Liver (tissue), 9 donors: ENCODE results near the gene LLPH. TPM values are rescaled to one million over a fixed set of nuclear protein-coding genes. Genes with fewer than 3 reads are reported as not detected.

Experiments used
- DNase-seq: peaks from one replicate; pipeline ENCODE4 v3.0.0-alpha.2; 2017; ENCODE audit warnings: low spot score
- H3K27ac ChIP-seq, 2 donors: one replicate each; pipeline ENCODE4 v1.7.0; 2013; ENCODE audit warnings: inconsistent platforms in 2 of 2, low read length in 2 of 2, control low read depth in 1 of 2, low read depth in 1 of 2, mild to moderate bottlenecking in 1 of 2
- H3K27me3 ChIP-seq, 4 donors: one replicate each; pipeline versions ENCODE4 v1.6.1 to v1.7.0; 2013; ENCODE audit warnings: low read length in 3 of 4, inconsistent platforms in 1 of 4, mild to moderate bottlenecking in 1 of 4, moderate library complexity in 1 of 4; ENCODE audit not compliant: control insufficient read depth in 4 of 4, insufficient read depth in 4 of 4
- H3K36me3 ChIP-seq, 4 donors: one replicate each; pipeline versions ENCODE4 v1.6.1 to v1.7.0; 2013; ENCODE audit warnings: low read length in 3 of 4, mild to moderate bottlenecking in 3 of 4, low read depth in 1 of 4, moderate library complexity in 1 of 4; ENCODE audit not compliant: control insufficient read depth in 4 of 4, insufficient read depth in 3 of 4
- H3K4me1 ChIP-seq, 4 donors: one replicate each; pipeline versions ENCODE4 v1.6.1 to v1.7.0; 2013; ENCODE audit warnings: low read length in 3 of 4, mild to moderate bottlenecking in 3 of 4, moderate library complexity in 1 of 4; ENCODE audit not compliant: control insufficient read depth in 4 of 4, insufficient read depth in 4 of 4
- H3K4me3 ChIP-seq, 3 donors: one replicate each; pipeline versions ENCODE4 v1.6.1 to v1.7.0; 2013; ENCODE audit warnings: low read length in 3 of 3, control low read depth in 1 of 3, low read depth in 1 of 3, mild to moderate bottlenecking in 1 of 3
- H3K9ac ChIP-seq, 2 donors: one replicate each; pipeline ENCODE4 v1.7.0; 2013; ENCODE audit warnings: low read length in 2 of 2, mild to moderate bottlenecking in 2 of 2, moderate library complexity in 2 of 2, control low read depth in 1 of 2, low read depth in 1 of 2
- H3K9me3 ChIP-seq, 4 donors: one replicate each; pipeline versions ENCODE4 v1.6.1 to v1.7.0; 2013; ENCODE audit warnings: low read length in 3 of 4; ENCODE audit not compliant: control insufficient read depth in 4 of 4
- EGR1 ChIP-seq, 2 donors: IDR thresholded peaks; 2 replicates each; pipeline ENCODE4 v1.6.1; 2016 to 2018; ENCODE audit warnings: antibody characterized with exemption in 2 of 2, low read depth in 2 of 2
- FOXA1 ChIP-seq: IDR thresholded peaks from 2 replicates; pipeline ENCODE4 v1.6.1; 2016; ENCODE audit warnings: antibody characterized with exemption
- FOXA2 ChIP-seq: IDR thresholded peaks from 2 replicates; pipeline ENCODE4 v1.6.1; 2016; ENCODE audit warnings: antibody characterized with exemption
- HNF4A ChIP-seq, 2 donors: conservative IDR thresholded peaks; 2 replicates each; pipeline ENCODE4 v1.6.1; 2016; ENCODE audit warnings: antibody characterized with exemption in 2 of 2, mild to moderate bottlenecking in 2 of 2
- JUND ChIP-seq, 2 donors: IDR thresholded peaks; 2 replicates each; pipeline ENCODE4 v1.6.1; 2016; ENCODE audit warnings: antibody characterized with exemption in 2 of 2
- MAX ChIP-seq: IDR thresholded peaks from 2 replicates; pipeline ENCODE4 v1.6.1; 2016; ENCODE audit warnings: antibody characterized with exemption
- NR2F2 ChIP-seq: IDR thresholded peaks from 2 replicates; pipeline ENCODE4 v1.6.1; 2016; ENCODE audit warnings: antibody characterized with exemption
- RAD21 ChIP-seq, 2 donors: IDR thresholded peaks; 2 replicates each; pipeline ENCODE4 v1.6.1; 2016; ENCODE audit warnings: antibody characterized with exemption in 2 of 2, mild to moderate bottlenecking in 2 of 2
- RXRA ChIP-seq, 2 donors: IDR thresholded peaks; 2 replicates each; pipeline ENCODE4 v1.6.1; 2017 to 2018; ENCODE audit warnings: antibody characterized with exemption in 2 of 2, mild to moderate bottlenecking in 1 of 2
- SP1 ChIP-seq: IDR thresholded peaks from 2 replicates; pipeline ENCODE4 v1.6.1; 2018; ENCODE audit warnings: antibody characterized with exemption, mild to moderate bottlenecking
- YY1 ChIP-seq: IDR thresholded peaks from 2 replicates; pipeline ENCODE4 v1.6.1; 2016; ENCODE audit warnings: antibody characterized with exemption, mild to moderate bottlenecking
- ZBTB33 ChIP-seq: IDR thresholded peaks from 2 replicates; pipeline ENCODE4 v1.6.1; 2016; ENCODE audit warnings: antibody characterized with exemption
- WGBS: extraction: QIAGEN DNeasy Blood & Tissue Kit; methylation state at CpG from one replicate; pipeline ENCODE4 v1.1.7; 2013; 5-methylcytosine and 5-hydroxymethylcytosine counted together
- polyA plus RNA-seq, 2 donors: library from polyadenylated mRNA; stranded (reverse) in 1 of 2; unstranded in 1 of 2; fragments of 200-250 nt in 1 of 2; fragments of >200 nt in 1 of 2; fragmentation: Nextera tagmentation in 1 of 2; extraction: Ambion mirVana in 1 of 2; gene quantifications; one replicate each; pipeline versions ENCODE4 v1.2.1 to v1.2.3, GENCODE V29; 2013 to 2015
- total RNA-seq, 2 donors: library from RNA; depleted of rRNA; stranded (reverse); fragments of >200 nt; gene quantifications; one replicate each; pipeline ENCODE4 v1.2.3, GENCODE V29; 2014
- TF ChIP-seq, protein P1 (sequence below): IDR thresholded peaks from 2 replicates; pipeline ENCODE4 v1.6.1; 2016; ENCODE audit warnings: antibody characterized with exemption
- TF ChIP-seq, protein P2 (sequence below): IDR thresholded peaks from 2 replicates; pipeline ENCODE4 v1.6.1; 2016; ENCODE audit warnings: antibody characterized with exemption, mild to moderate bottlenecking
- TF ChIP-seq, protein P3 (sequence below): fragments of 150-350 bp; IDR thresholded peaks from 2 replicates; pipeline ENCODE4 v1.5.1; 2017; ENCODE audit warnings: improper control_type of control experiment, low read depth, low read length; ENCODE audit not compliant: missing input control
- donor health status: healthy.
- donor health status: healthy.
- donor health status: healthy.
- donor health status: healthy.
- donor health status: healthy.

LLPH gene
- total and polyA plus RNA-seq, 4 donors = 2.6 to 18.1 (median 6.6) TPM

DNA sequence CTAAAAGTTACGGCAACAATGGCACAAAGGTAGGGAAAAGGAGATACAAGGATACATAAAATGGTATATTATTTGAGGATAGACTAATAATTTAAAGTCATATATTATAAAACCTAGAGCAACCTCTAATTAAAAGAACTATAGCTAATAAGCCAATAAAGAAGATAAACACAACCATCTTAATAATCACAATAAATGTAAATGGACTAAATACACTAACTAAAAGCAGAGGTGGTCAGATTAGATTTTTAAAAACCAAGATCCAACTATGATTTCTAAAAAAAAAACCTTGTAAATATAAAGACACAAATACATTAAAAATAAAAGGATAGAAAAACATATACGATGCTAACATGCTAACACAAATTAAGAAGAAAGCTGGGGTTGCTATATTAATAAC, 10.7 kb upstream of the LLPH start:
- H3K27ac ChIP-seq = no peak overlapping the region
- H3K36me3 ChIP-seq = peaks cover 4 to 30% (median 21%) of the 10 kb centered on the region in 4 donors
- no peak overlapping the region for H3K4me3 ChIP-seq
- no peak overlapping the region for H3K9ac ChIP-seq
- peaks cover 0 to 11% (median 2%) of the 10 kb centered on the region in 4 donors for H3K9me3 ChIP-seq
- H3K27me3 ChIP-seq = no peaks in the 10 kb centered on the region
- H3K4me1 ChIP-seq = peaks cover 0 to 12% (median 3%) of the 10 kb centered on the region in 4 donors
- WGBS = 98% methylated on average over 2 of the region's 2 CpGs
- no peak for DNase-seq
- no peak for TF ChIP-seq FOXA1
- TF ChIP-seq, protein P1, sequence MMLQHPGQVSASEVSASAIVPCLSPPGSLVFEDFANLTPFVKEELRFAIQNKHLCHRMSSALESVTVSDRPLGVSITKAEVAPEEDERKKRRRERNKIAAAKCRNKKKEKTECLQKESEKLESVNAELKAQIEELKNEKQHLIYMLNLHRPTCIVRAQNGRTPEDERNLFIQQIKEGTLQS = no peak
- no peak for TF ChIP-seq FOXA2
- TF ChIP-seq RAD21 (IDR thresholded peaks at IDR 0.05) = no peak
- TF ChIP-seq RXRA (IDR thresholded peaks at IDR 0.05) = no peak
- TF ChIP-seq NR2F2 = no peak
- TF ChIP-seq SP1 = no peak
- TF ChIP-seq HNF4A (conservative IDR thresholded peaks at IDR 0.05) = no peak
- no peak for TF ChIP-seq JUND (IDR thresholded peaks at IDR 0.05)

GRCh38 chr12:66140731-66141130, 10.2 kb upstream of the LLPH start:
- H3K9ac ChIP-seq = no peak overlapping the region
- peaks cover 0 to 12% (median 3%) of the 10 kb centered on the region in 4 donors for H3K4me1 ChIP-seq
- H3K9me3 ChIP-seq = peaks cover 0 to 11% (median 2%) of the 10 kb centered on the region in 4 donors
- TF ChIP-seq RAD21 (IDR thresholded peaks at IDR 0.05) (no peak), MAX (no peak), EGR1 (IDR thresholded peaks at IDR 0.05; ENCODE audit: low read depth in 2 of 2) (no peak), SP1 (no peak), ZBTB33 (no peak), YY1 (no peak), HNF4A (conservative IDR thresholded peaks at IDR 0.05) (no peak), NR2F2 (no peak), JUND (IDR thresholded peaks at IDR 0.05) (no peak)
- TF ChIP-seq, protein P2, sequence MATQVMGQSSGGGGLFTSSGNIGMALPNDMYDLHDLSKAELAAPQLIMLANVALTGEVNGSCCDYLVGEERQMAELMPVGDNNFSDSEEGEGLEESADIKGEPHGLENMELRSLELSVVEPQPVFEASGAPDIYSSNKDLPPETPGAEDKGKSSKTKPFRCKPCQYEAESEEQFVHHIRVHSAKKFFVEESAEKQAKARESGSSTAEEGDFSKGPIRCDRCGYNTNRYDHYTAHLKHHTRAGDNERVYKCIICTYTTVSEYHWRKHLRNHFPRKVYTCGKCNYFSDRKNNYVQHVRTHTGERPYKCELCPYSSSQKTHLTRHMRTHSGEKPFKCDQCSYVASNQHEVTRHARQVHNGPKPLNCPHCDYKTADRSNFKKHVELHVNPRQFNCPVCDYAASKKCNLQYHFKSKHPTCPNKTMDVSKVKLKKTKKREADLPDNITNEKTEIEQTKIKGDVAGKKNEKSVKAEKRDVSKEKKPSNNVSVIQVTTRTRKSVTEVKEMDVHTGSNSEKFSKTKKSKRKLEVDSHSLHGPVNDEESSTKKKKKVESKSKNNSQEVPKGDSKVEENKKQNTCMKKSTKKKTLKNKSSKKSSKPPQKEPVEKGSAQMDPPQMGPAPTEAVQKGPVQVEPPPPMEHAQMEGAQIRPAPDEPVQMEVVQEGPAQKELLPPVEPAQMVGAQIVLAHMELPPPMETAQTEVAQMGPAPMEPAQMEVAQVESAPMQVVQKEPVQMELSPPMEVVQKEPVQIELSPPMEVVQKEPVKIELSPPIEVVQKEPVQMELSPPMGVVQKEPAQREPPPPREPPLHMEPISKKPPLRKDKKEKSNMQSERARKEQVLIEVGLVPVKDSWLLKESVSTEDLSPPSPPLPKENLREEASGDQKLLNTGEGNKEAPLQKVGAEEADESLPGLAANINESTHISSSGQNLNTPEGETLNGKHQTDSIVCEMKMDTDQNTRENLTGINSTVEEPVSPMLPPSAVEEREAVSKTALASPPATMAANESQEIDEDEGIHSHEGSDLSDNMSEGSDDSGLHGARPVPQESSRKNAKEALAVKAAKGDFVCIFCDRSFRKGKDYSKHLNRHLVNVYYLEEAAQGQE = no peak
- TF ChIP-seq, protein P3, sequence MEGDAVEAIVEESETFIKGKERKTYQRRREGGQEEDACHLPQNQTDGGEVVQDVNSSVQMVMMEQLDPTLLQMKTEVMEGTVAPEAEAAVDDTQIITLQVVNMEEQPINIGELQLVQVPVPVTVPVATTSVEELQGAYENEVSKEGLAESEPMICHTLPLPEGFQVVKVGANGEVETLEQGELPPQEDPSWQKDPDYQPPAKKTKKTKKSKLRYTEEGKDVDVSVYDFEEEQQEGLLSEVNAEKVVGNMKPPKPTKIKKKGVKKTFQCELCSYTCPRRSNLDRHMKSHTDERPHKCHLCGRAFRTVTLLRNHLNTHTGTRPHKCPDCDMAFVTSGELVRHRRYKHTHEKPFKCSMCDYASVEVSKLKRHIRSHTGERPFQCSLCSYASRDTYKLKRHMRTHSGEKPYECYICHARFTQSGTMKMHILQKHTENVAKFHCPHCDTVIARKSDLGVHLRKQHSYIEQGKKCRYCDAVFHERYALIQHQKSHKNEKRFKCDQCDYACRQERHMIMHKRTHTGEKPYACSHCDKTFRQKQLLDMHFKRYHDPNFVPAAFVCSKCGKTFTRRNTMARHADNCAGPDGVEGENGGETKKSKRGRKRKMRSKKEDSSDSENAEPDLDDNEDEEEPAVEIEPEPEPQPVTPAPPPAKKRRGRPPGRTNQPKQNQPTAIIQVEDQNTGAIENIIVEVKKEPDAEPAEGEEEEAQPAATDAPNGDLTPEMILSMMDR = no peak
- no peak overlapping the region for H3K27ac ChIP-seq
- no peaks in the 10 kb centered on the region for H3K27me3 ChIP-seq
- H3K4me3 ChIP-seq = no peak overlapping the region
- DNase-seq = no peak
- peaks cover 4 to 32% (median 21%) of the 10 kb centered on the region in 4 donors for H3K36me3 ChIP-seq
